Nephron (organoid): Measurements from ENCODE around the gene MYBPC1.

Experiments used
- H3K27ac Mint-ChIP-seq, 3 experiments: 2 replicates each; pipeline ENCODE4 v1.8.0; 2020; ENCODE audit warnings: mixed read lengths in 3 of 3, mild to moderate bottlenecking in 2 of 3, moderate library complexity in 1 of 3
- H3K27me3 Mint-ChIP-seq: 2 replicates; pipeline ENCODE4 v1.8.0; 2021; ENCODE audit warnings: low read depth, mild to moderate bottlenecking, moderate library complexity, mixed read lengths
- H3K36me3 Mint-ChIP-seq: 2 replicates; pipeline ENCODE4 v1.8.0; 2020; ENCODE audit warnings: low read depth, mixed read lengths
- H3K4me1 Mint-ChIP-seq: 2 replicates; pipeline ENCODE4 v1.8.0; 2020; ENCODE audit warnings: mixed read lengths
- H3K4me3 Mint-ChIP-seq, 3 experiments: 2 replicates each; pipeline ENCODE4 v1.8.0; 2020; ENCODE audit warnings: mild to moderate bottlenecking in 3 of 3, mixed read lengths in 3 of 3, moderate library complexity in 2 of 3
- H3K9me3 Mint-ChIP-seq: 2 replicates; pipeline ENCODE4 v1.8.0; 2020; ENCODE audit warnings: mixed read lengths
- CTCF ChIP-seq, 3 experiments: fragments of 200-600 bp; sonication (generic); IDR thresholded peaks; one replicate each; pipeline ENCODE4 v1.5.0; 2021; ENCODE audit warnings: antibody characterized with exemption in 3 of 3; ENCODE audit not compliant: unreplicated experiment in 3 of 3

MYBPC1 gene

GRCh38 chr12:101719566-101719965, 124.8 kb downstream of the MYBPC1 start:
- H3K9me3 Mint-ChIP-seq, result no peaks in the 10 kb centered on the region
- no peak overlapping the region for H3K4me3 Mint-ChIP-seq
- H3K27ac Mint-ChIP-seq, result no peak overlapping the region
- H3K27me3 Mint-ChIP-seq, result no peaks in the 10 kb centered on the region
- peaks cover 14% of the 10 kb centered on the region for H3K36me3 Mint-ChIP-seq
- H3K4me1 Mint-ChIP-seq, result no peaks in the 10 kb centered on the region
- TF ChIP-seq CTCF (IDR thresholded peaks at IDR 0.05; ENCODE audit: unreplicated experiment in 3 of 3), result no peak

GRCh38 chr12:101720118-101720517, 125.3 kb downstream of the MYBPC1 start:
- TF ChIP-seq CTCF (IDR thresholded peaks at IDR 0.05; ENCODE audit: unreplicated experiment in 3 of 3), result no peak

GRCh38 chr12:101722392-101722791, 127.6 kb downstream of the MYBPC1 start:
- no peaks in the 10 kb centered on the region for H3K4me1 Mint-ChIP-seq
- no peak overlapping the region for H3K27ac Mint-ChIP-seq
- H3K9me3 Mint-ChIP-seq, result no peaks in the 10 kb centered on the region
- H3K36me3 Mint-ChIP-seq, result peaks cover 24% of the 10 kb centered on the region
- no peak for TF ChIP-seq CTCF (IDR thresholded peaks at IDR 0.05; ENCODE audit: unreplicated experiment in 3 of 3)
- no peak overlapping the region for H3K4me3 Mint-ChIP-seq
- H3K27me3 Mint-ChIP-seq, result no peaks in the 10 kb centered on the region

More at GRCh38 chr12:101720118-101720517, 125.3 kb downstream of the MYBPC1 start:
- Mint-ChIP-seq H3K27ac (no peak overlapping the region), H3K27me3 (no peaks in the 10 kb centered on the region), H3K4me3 (no peak overlapping the region), H3K36me3 (peaks cover 17% of the 10 kb centered on the region), H3K9me3 (no peaks in the 10 kb centered on the region), H3K4me1 (no peaks in the 10 kb centered on the region)

- peaks cover 29% of the 10 kb centered on the region for H3K36me3 Mint-ChIP-seq
These were observed 132.3 kb downstream of the MYBPC1 start for GRCh38 chr12:101727098-101727497.

GRCh38 chr12:101729842-101730241, 135.1 kb downstream of the MYBPC1 start:
- Mint-ChIP-seq H3K27ac (no peak overlapping the region), H3K36me3 (peaks cover 35% of the 10 kb centered on the region), H3K4me3 (no peak overlapping the region), H3K9me3 (no peaks in the 10 kb centered on the region), H3K4me1 (no peaks in the 10 kb centered on the region), H3K27me3 (no peaks in the 10 kb centered on the region)
- no peak for TF ChIP-seq CTCF (IDR thresholded peaks at IDR 0.05; ENCODE audit: unreplicated experiment in 3 of 3)

More at GRCh38 chr12:101727098-101727497, 132.3 kb downstream of the MYBPC1 start:
- Mint-ChIP-seq H3K9me3 (no peaks in the 10 kb centered on the region), H3K4me3 (no peak overlapping the region), H3K27ac (no peak overlapping the region), H3K27me3 (no peaks in the 10 kb centered on the region), H3K4me1 (no peaks in the 10 kb centered on the region)
- no peak for TF ChIP-seq CTCF (IDR thresholded peaks at IDR 0.05; ENCODE audit: unreplicated experiment in 3 of 3)

GRCh38 chr12:101732318-101732717, 137.5 kb downstream of the MYBPC1 start:
- Mint-ChIP-seq H3K4me3 (no peak overlapping the region), H3K27ac (no peak overlapping the region), H3K36me3 (peaks cover 26% of the 10 kb centered on the region), H3K9me3 (no peaks in the 10 kb centered on the region), H3K4me1 (no peaks in the 10 kb centered on the region), H3K27me3 (no peaks in the 10 kb centered on the region)
- TF ChIP-seq CTCF (IDR thresholded peaks at IDR 0.05; ENCODE audit: unreplicated experiment in 3 of 3), result no peak
